ENCODE measurements around the gene FBXW5.

DNA sequence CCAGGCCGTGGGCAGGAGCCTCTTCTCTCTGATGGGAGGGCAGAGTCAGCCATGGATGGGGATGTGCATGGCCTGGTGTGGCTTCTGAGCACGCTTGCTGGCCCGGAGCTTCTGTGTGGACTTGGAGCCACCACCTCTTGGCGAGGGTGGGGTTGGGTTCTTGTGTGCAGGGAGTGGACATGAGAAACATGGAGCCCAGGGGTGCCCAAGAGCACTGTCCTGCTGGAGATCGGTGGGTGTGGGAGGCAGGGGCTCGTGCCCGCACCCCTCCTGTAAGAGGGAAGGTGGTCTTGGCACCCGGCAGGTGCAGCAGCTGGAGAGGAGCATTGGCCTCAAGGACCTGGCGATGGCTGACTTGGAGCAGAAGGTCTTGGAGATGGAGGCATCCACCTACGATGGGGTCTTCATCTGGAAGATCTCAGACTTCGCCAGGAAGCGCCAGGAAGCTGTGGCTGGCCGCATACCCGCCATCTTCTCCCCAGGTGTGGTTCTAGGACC is 23.8 kb downstream of the FBXW5 start:
- TF ChIP-seq POLR2AphosphoS2 (IDR thresholded peaks at IDR 0.05; ENCODE audit: low read depth, low read length): no peak
- TF ChIP-seq SIN3A (IDR thresholded peaks at IDR 0.05; ENCODE audit: low read depth, low read length): no peak
- no peak for TF ChIP-seq POLR2A (IDR thresholded peaks at IDR 0.05; ENCODE audit: low read depth, low read length)
- TF ChIP-seq TCF7 (IDR thresholded peaks at IDR 0.05; ENCODE audit: borderline replicate concordance): no peak
- no peak for TF ChIP-seq IKZF1 (conservative IDR thresholded peaks at IDR 0.05)
